ENCODE data around the gene NPIPA5. TPM values are rescaled to one million over a fixed set of nuclear protein-coding genes. Genes with fewer than 3 reads are reported as not detected.
"Not testable (repeated sequence)": the region's sequence is repeated elsewhere in the genome, so short reads cannot be mapped to it uniquely, and the experiment has no call there.

The NPIPA5 gene
- total RNA-seq, 5 donors from 2014 or later (not counting 1 experiment from before 2014, with no cell fraction given), result 1.0 to 16.7 (median 6.5) TPM

DNA sequence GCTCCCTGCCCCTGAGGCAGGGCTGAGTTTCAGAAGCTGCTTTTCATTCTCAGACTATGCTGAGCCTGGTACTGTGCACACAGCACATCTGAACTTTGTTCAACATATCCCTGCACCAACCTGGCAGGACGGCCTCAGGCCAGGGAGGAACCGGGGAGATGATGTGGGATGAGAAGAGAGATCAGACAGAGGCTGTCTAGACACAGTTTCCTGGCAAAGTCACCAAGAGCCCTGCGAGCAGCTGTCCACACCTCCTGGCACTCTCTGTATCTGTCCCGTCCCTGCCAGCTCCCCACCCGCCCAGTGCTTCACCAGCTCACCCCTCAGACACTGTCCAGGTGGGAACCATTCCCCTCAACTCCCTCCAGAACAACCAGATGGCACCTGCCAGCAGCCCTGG is 39.1 kb downstream of the NPIPA5 start:
- H3K9me3 ChIP-seq; CTCF ChIA-PET; H3K27me3 ChIP-seq (replicated peaks in 1 of 2; ENCODE audit: control insufficient read depth in 2 of 2, extremely low read depth in 1 of 2, insufficient read depth in 2 of 2, low read length in 1 of 2); DNase-seq; POLR2A ChIA-PET; H3K36me3 Mint-ChIP-seq; H3K4me3 ChIP-seq (ENCODE audit: control insufficient read depth in 1 of 2, extremely low read depth in 1 of 2, low read length in 1 of 2); H3K27ac ChIP-seq (ENCODE audit: low read length); H3K36me3 ChIP-seq (ENCODE audit: control insufficient read depth in 2 of 2, extremely low read depth in 1 of 2, insufficient read depth in 1 of 2, low read length in 1 of 2); H3K27me3 Mint-ChIP-seq; H3K4me3 Mint-ChIP-seq; ATAC-seq (replicated peaks in 1 of 4); H3K27ac Mint-ChIP-seq; H3K9me3 Mint-ChIP-seq; H3K4me1 Mint-ChIP-seq; H3K4me1 ChIP-seq (ENCODE audit: control insufficient read depth in 1 of 2, extremely low read depth in 1 of 2, insufficient read depth in 2 of 2, low read length in 2 of 2): not testable (repeated sequence)
- WGBS (ENCODE audit: insufficient coverage), result no CpG with 5 or more reads among the region's 5 CpGs

DNA sequence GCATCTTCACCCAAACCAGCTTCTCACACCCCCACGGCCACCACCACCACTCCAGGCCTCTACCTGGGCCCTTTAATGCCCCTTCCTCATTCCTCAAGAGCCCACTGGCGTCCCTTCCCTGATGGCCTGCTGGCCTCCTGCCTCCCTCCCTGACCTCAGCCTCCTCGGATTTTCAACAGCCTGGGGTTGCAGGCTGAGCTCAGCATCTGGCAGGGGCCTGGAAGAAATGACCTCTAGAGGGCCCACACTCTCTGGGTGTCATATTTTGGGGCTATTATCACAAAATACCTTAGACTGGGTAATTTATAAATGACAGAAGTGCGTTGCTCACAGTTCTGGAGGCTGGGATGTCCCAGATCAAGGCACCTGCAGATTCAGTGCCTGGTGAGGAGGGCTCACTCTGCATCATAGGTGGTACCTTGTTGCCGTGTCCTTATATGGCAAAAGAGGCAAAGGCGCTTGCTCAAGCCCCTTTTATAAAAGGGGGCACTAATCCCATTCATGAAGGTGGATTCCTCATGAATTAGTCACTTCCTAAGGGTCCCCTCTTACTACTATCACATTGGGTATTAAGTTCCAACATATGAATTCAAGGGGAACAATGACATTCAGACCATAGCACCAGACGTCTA is 40.0 kb downstream of the NPIPA5 start:
- H3K27ac Mint-ChIP-seq; H3K4me1 Mint-ChIP-seq; H3K36me3 Mint-ChIP-seq; POLR2A ChIA-PET; H3K27me3 ChIP-seq (replicated peaks in 1 of 2; ENCODE audit: control insufficient read depth in 2 of 2, extremely low read depth in 1 of 2, insufficient read depth in 2 of 2, low read length in 1 of 2); H3K27me3 Mint-ChIP-seq; H3K4me1 ChIP-seq (ENCODE audit: control insufficient read depth in 1 of 2, extremely low read depth in 1 of 2, insufficient read depth in 2 of 2, low read length in 2 of 2); H3K27ac ChIP-seq (ENCODE audit: low read length); H3K9me3 ChIP-seq; H3K4me3 Mint-ChIP-seq; H3K9me3 Mint-ChIP-seq; H3K36me3 ChIP-seq (ENCODE audit: control insufficient read depth in 2 of 2, extremely low read depth in 1 of 2, insufficient read depth in 1 of 2, low read length in 1 of 2); H3K4me3 ChIP-seq (ENCODE audit: control insufficient read depth in 1 of 2, extremely low read depth in 1 of 2, low read length in 1 of 2); ATAC-seq (replicated peaks in 1 of 4); DNase-seq; CTCF ChIA-PET: not testable (repeated sequence)
- WGBS (ENCODE audit: insufficient coverage), result no CpG with 5 or more reads among the region's 7 CpGs

DNA sequence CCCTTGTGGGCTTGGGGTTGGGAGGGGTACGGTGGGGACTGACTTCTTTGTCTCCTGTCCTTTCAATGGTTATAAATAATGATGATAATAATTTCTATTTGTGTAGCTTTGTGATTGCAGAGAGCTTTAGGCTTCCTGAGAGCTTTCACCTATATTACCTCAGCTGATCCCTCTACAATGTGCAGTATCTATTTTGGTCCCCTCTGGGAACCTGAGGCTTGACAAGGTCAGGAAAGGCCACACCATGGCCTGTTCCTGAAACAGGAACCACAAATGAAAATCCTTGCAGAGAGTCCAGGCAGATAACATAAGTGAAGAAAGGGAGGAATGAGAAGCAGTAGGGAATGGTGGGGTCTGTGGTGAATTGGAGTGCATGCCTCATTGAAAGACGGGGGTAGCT is 42.5 kb downstream of the NPIPA5 start:
- H3K4me3 ChIP-seq (ENCODE audit: control insufficient read depth in 1 of 2, extremely low read depth in 1 of 2, low read length in 1 of 2); H3K27ac Mint-ChIP-seq; H3K27me3 ChIP-seq (replicated peaks in 1 of 2; ENCODE audit: control insufficient read depth in 2 of 2, extremely low read depth in 1 of 2, insufficient read depth in 2 of 2, low read length in 1 of 2); DNase-seq; H3K4me1 ChIP-seq (ENCODE audit: control insufficient read depth in 1 of 2, extremely low read depth in 1 of 2, insufficient read depth in 2 of 2, low read length in 2 of 2); H3K36me3 ChIP-seq (ENCODE audit: control insufficient read depth in 2 of 2, extremely low read depth in 1 of 2, insufficient read depth in 1 of 2, low read length in 1 of 2); H3K27me3 Mint-ChIP-seq; CTCF ChIA-PET; H3K9me3 ChIP-seq; H3K36me3 Mint-ChIP-seq; H3K4me3 Mint-ChIP-seq; H3K4me1 Mint-ChIP-seq; H3K27ac ChIP-seq (ENCODE audit: low read length); H3K9me3 Mint-ChIP-seq; POLR2A ChIA-PET; ATAC-seq (replicated peaks in 1 of 4): not testable (repeated sequence)
- no CpG with 5 or more reads among the region's 2 CpGs for WGBS (ENCODE audit: insufficient coverage)

DNA sequence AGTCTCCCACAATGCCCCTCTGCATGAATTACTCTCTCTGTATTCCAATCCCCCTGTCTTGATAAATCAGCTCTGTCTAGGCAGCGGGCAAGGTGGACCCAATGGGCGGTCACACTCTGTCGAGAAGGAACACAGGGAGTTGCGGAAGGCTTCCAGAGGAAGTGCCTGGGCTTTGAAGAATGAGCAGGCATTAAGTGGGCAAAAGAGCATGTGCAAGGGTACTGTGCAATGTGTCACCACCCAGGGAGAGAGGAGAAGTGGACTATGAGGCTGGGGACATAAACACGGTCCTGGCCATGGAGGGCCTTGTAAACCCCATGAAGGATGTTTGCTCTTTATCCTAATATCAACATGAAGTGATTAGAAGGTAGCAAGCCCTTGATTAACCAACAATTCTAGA is 44.1 kb downstream of the NPIPA5 start:
- H3K4me3 Mint-ChIP-seq; ATAC-seq (replicated peaks in 1 of 4); H3K4me1 Mint-ChIP-seq; CTCF ChIA-PET; H3K4me3 ChIP-seq (ENCODE audit: control insufficient read depth in 1 of 2, extremely low read depth in 1 of 2, low read length in 1 of 2); H3K27me3 ChIP-seq (replicated peaks in 1 of 2; ENCODE audit: control insufficient read depth in 2 of 2, extremely low read depth in 1 of 2, insufficient read depth in 2 of 2, low read length in 1 of 2); H3K9me3 Mint-ChIP-seq; H3K27ac Mint-ChIP-seq; H3K4me1 ChIP-seq (ENCODE audit: control insufficient read depth in 1 of 2, extremely low read depth in 1 of 2, insufficient read depth in 2 of 2, low read length in 2 of 2); POLR2A ChIA-PET; H3K36me3 Mint-ChIP-seq; DNase-seq; H3K36me3 ChIP-seq (ENCODE audit: control insufficient read depth in 2 of 2, extremely low read depth in 1 of 2, insufficient read depth in 1 of 2, low read length in 1 of 2); H3K9me3 ChIP-seq; H3K27ac ChIP-seq (ENCODE audit: low read length); H3K27me3 Mint-ChIP-seq: not testable (repeated sequence)
- WGBS (ENCODE audit: insufficient coverage), result no CpG with 5 or more reads among the region's 5 CpGs

DNA sequence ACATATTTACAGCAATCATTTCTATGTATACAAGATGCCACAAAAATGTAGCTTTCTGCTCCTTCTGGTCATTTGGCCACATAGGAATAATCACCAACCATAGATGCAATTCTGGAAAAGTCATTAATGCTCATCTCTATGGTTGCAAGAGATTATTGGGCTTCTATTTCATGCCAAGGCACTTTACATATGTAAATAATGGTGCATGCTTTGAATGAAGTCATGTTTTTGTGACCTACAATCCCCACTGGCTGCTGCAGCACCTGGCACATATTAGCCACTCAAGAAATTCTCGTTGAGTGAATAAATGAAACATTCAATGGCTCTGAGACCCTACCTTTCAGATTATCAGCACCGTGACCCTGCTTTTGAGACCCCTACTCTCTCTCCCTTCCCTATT is 47.1 kb downstream of the NPIPA5 start:
- H3K4me3 Mint-ChIP-seq; H3K36me3 Mint-ChIP-seq; H3K9me3 Mint-ChIP-seq; H3K27ac ChIP-seq (ENCODE audit: low read length); H3K27me3 ChIP-seq (replicated peaks in 1 of 2; ENCODE audit: control insufficient read depth in 2 of 2, extremely low read depth in 1 of 2, insufficient read depth in 2 of 2, low read length in 1 of 2); H3K4me1 Mint-ChIP-seq; H3K27ac Mint-ChIP-seq; CTCF ChIA-PET; ATAC-seq (replicated peaks in 1 of 4); DNase-seq; H3K36me3 ChIP-seq (ENCODE audit: control insufficient read depth in 2 of 2, extremely low read depth in 1 of 2, insufficient read depth in 1 of 2, low read length in 1 of 2); H3K9me3 ChIP-seq; H3K27me3 Mint-ChIP-seq; H3K4me1 ChIP-seq (ENCODE audit: control insufficient read depth in 1 of 2, extremely low read depth in 1 of 2, insufficient read depth in 2 of 2, low read length in 2 of 2); H3K4me3 ChIP-seq (ENCODE audit: control insufficient read depth in 1 of 2, extremely low read depth in 1 of 2, low read length in 1 of 2); POLR2A ChIA-PET: not testable (repeated sequence)
- WGBS (ENCODE audit: insufficient coverage), result no CpG with 5 or more reads among the region's 2 CpGs

DNA sequence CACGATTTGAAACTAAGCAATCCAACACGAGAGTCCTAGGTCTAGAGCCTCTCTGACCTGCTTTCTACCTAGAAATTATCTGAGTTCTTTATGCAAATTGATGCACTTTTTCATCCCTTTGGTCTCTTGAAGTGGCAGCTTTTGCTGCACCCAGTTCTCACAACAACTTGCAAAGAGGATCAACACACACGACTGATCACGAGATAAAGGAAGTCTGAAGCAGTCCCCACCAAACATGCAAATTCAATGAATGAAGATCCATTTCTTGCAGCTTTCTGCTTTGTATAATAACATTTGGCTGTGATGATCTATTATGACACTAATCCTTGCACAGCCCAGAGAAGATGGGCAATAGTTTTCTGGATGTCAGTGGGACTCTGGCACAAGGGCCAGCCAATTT is 53.1 kb downstream of the NPIPA5 start:
- H3K9me3 ChIP-seq; H3K4me1 Mint-ChIP-seq; POLR2A ChIA-PET; H3K27me3 Mint-ChIP-seq; H3K4me3 ChIP-seq (ENCODE audit: control insufficient read depth in 1 of 2, extremely low read depth in 1 of 2, low read length in 1 of 2); DNase-seq; H3K36me3 ChIP-seq (ENCODE audit: control insufficient read depth in 2 of 2, extremely low read depth in 1 of 2, insufficient read depth in 1 of 2, low read length in 1 of 2); H3K27ac ChIP-seq (ENCODE audit: low read length); H3K4me1 ChIP-seq (ENCODE audit: control insufficient read depth in 1 of 2, extremely low read depth in 1 of 2, insufficient read depth in 2 of 2, low read length in 2 of 2); H3K27ac Mint-ChIP-seq; H3K9me3 Mint-ChIP-seq; H3K27me3 ChIP-seq (replicated peaks in 1 of 2; ENCODE audit: control insufficient read depth in 2 of 2, extremely low read depth in 1 of 2, insufficient read depth in 2 of 2, low read length in 1 of 2); CTCF ChIA-PET; ATAC-seq (replicated peaks in 1 of 4); H3K4me3 Mint-ChIP-seq; H3K36me3 Mint-ChIP-seq: not testable (repeated sequence)
- WGBS (ENCODE audit: insufficient coverage), result no CpG with 5 or more reads among the region's 4 CpGs

DNA sequence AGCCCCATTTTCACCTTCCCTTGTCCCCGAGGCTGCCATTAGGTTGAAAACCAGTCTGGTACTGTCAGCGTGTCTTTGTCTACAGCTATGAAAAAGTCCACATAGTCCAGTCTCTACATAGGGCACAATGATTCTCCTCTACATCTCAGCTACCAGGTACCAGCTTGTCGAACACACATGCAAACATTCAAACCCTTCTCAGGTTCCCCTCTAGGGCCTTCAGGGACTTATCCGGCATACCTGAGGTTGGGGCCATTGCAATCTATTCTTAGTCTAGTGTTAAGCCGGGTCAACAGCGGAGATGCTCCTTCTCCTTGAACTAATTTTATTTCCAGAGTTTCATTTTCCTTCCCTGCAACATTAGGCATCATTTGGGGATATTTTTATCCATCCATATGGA is 54.7 kb downstream of the NPIPA5 start:
- ATAC-seq (replicated peaks in 1 of 4); H3K9me3 ChIP-seq; H3K4me1 Mint-ChIP-seq; H3K27me3 ChIP-seq (replicated peaks in 1 of 2; ENCODE audit: control insufficient read depth in 2 of 2, extremely low read depth in 1 of 2, insufficient read depth in 2 of 2, low read length in 1 of 2); H3K4me1 ChIP-seq (ENCODE audit: control insufficient read depth in 1 of 2, extremely low read depth in 1 of 2, insufficient read depth in 2 of 2, low read length in 2 of 2); H3K9me3 Mint-ChIP-seq; DNase-seq; H3K4me3 ChIP-seq (ENCODE audit: control insufficient read depth in 1 of 2, extremely low read depth in 1 of 2, low read length in 1 of 2); H3K36me3 Mint-ChIP-seq; H3K27me3 Mint-ChIP-seq; H3K4me3 Mint-ChIP-seq; POLR2A ChIA-PET; H3K27ac ChIP-seq (ENCODE audit: low read length); H3K27ac Mint-ChIP-seq; H3K36me3 ChIP-seq (ENCODE audit: control insufficient read depth in 2 of 2, extremely low read depth in 1 of 2, insufficient read depth in 1 of 2, low read length in 1 of 2); CTCF ChIA-PET: not testable (repeated sequence)
- WGBS (ENCODE audit: insufficient coverage), result no CpG with 5 or more reads among the region's 6 CpGs

Measured in T-cell (primary cell).